ENCODE results near the gene ATIC.
A peak's percentile ranks its signal among the peaks of the same experiment; 100 is the strongest.

Gene ATIC

GRCh38 chr2:215396595-215397313 is 84.9 kb downstream of the ATIC start:
- Histone ChIP-seq H3K27ac (peak overlapping the region; percentile 45 to 63), H3K36me3 (peaks cover 76 to 85% (median 81%) of the 10 kb centered on the region in 3 donors), H3K4me1 (peaks cover 0 to 56% (median 8%) of the 10 kb centered on the region in 4 donors), H3K9me3 (no peaks in the 10 kb centered on the region), H3K4me3 (no peak overlapping the region), H3K27me3 (no peaks in the 10 kb centered on the region)
- DNase-seq: no peak
- TF ChIP-seq CTCF (IDR thresholded peaks at IDR 0.05): no peak
- intact Hi-C loops (cut with DNase I; ENCODE audit: low total_unique reads): no loop called here

- no peak for DNase-seq
- peak overlapping the region; percentile 23 to 63 for H3K27ac ChIP-seq
- H3K36me3 ChIP-seq: peaks cover 67 to 80% (median 78%) of the 10 kb centered on the region in 3 donors
- H3K27me3 ChIP-seq: no peaks in the 10 kb centered on the region
- H3K4me3 ChIP-seq: no peak overlapping the region
- H3K4me1 ChIP-seq: peaks cover 0 to 67% (median 12%) of the 10 kb centered on the region in 4 donors
- TF ChIP-seq CTCF (IDR thresholded peaks at IDR 0.05): peak in 1 of 2 experiments; percentile 23
- intact Hi-C loops (cut with DNase I; ENCODE audit: low total_unique reads): no loop called here
- H3K9me3 ChIP-seq: no peaks in the 10 kb centered on the region
These were observed 85.9 kb downstream of the ATIC start for GRCh38 chr2:215397632-215398341.

GRCh38 chr2:215399067-215399716 is 87.3 kb downstream of the ATIC start:
- intact Hi-C loops (cut with DNase I; ENCODE audit: low total_unique reads): no loop called here
- peaks cover 0 to 79% (median 12%) of the 10 kb centered on the region in 4 donors for H3K4me1 ChIP-seq
- no peak for TF ChIP-seq CTCF (IDR thresholded peaks at IDR 0.05)
- no peak for DNase-seq
- peaks cover 65 to 80% (median 78%) of the 10 kb centered on the region in 3 donors for H3K36me3 ChIP-seq
- no peaks in the 10 kb centered on the region for H3K9me3 ChIP-seq
- H3K27ac ChIP-seq: peak overlapping the region in 1 of 2 donors; percentile 63
- no peaks in the 10 kb centered on the region for H3K27me3 ChIP-seq
- no peak overlapping the region for H3K4me3 ChIP-seq
